Hepatocyte (in vitro differentiated cells): ENCODE results near the gene SPNS2.

ENCODE experiments used
- EZH2phosphoT487 ChIP-seq: fragments of 200-600 bp; sonication (generic); IDR thresholded peaks from one replicate; pipeline ENCODE4 v1.6.1; 2018; ENCODE audit warnings: antibody characterized with exemption, mild to moderate bottlenecking, low read depth, moderate library complexity; ENCODE audit not compliant: unreplicated experiment, severe bottlenecking
- TF ChIP-seq, protein P1 (sequence below): fragments of 200-600 bp; sonication (generic); IDR thresholded peaks from 2 replicates; pipeline ENCODE4 v1.5.1; 2016; ENCODE audit warnings: antibody characterized with exemption, mild to moderate bottlenecking; ENCODE audit not compliant: poor library complexity

DNA sequence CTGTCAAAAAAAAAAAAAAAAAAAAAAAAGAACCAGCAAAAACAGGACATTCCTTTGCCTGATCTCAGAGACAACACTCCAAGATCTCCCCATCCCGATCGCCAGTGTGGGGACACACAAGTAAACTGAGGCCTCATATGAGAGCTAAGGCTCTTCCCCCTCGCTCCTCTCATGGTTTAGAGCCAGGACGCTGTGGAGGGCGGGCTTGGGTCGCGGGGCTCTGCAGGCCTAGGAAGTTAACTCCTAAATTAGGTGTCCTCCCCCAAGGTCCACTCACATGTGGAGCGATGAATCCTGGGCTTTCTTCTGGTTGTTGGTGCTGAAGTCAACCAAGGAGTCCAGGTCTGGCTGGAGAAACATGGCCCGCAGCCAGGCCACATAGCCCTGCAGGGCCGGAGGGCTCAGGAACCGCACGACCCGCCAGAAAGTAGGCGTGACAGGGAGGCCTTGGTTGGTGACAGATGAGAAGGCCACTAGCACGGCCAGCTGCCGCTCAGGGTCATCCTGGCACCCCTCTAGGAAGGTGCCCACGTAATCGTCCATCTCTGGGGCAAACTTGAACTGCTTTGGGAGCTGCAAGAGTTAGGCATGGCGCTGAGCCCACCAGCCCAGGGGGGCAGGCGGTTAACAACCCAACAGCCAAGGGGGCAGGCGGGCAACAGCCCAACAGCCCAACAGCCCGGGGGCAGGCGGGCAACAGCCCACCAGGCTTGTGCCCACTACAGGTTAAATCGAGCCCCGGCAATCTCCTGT lies 51.3 kb downstream of the SPNS2 start:
- TF ChIP-seq, protein P1, sequence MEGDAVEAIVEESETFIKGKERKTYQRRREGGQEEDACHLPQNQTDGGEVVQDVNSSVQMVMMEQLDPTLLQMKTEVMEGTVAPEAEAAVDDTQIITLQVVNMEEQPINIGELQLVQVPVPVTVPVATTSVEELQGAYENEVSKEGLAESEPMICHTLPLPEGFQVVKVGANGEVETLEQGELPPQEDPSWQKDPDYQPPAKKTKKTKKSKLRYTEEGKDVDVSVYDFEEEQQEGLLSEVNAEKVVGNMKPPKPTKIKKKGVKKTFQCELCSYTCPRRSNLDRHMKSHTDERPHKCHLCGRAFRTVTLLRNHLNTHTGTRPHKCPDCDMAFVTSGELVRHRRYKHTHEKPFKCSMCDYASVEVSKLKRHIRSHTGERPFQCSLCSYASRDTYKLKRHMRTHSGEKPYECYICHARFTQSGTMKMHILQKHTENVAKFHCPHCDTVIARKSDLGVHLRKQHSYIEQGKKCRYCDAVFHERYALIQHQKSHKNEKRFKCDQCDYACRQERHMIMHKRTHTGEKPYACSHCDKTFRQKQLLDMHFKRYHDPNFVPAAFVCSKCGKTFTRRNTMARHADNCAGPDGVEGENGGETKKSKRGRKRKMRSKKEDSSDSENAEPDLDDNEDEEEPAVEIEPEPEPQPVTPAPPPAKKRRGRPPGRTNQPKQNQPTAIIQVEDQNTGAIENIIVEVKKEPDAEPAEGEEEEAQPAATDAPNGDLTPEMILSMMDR: no peak
- TF ChIP-seq EZH2phosphoT487: no peak
